ENCODE measurements around the gene BOLA2. TPM values are rescaled to one million over a fixed set of nuclear protein-coding genes. Genes with fewer than 3 reads are reported as not detected.

BOLA2 gene
- 1 to 10 TPM; 6.1 to 9.9 TPM for total RNA-seq

DNA sequence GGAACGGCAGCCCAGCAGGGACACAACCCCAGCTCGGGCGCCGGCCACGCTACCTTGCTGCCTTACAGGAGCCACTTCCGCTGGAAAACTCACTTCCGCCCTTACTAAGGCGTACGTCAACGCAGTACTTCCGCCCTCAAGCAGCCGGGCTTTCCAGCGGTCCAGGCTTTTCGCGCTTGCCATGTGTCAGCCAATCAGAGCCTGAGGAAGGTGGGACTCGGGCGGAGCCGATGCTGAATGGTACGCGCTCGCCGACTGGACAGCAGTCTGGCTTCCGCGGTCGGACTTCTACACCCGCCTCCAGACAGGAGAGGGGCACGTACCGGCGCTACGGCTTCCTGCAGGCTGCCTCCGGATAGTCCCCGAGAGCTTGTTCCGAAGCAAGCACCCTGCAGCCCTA is at the start of gene BOLA2, which contains the start of gene SLX1B:
BOLA2 (minus strand) TSS at position 83 of the 400 bp plus-strand sequence. CDS start 98 bp downstream, outside the sequence.
SLX1B (plus strand) TSS at position 265 of the 400 bp plus-strand sequence.

GRCh38 chr16:29459706-29460646 is 5.8 kb upstream of the BOLA2 start, which contains the start of gene SULT1A4:
Gene SULT1A4, plus strand, starts transcription at chr16:29459913. Its CDS starts 1,473 bp downstream, at chr16:29461386.

Other genes with a start within 250 kb of the BOLA2 start
- 1 to 10 TPM; 2.4 to 3.2 TPM for gene NPIPB11, start 47.6 kb downstream of the BOLA2 start, total RNA-seq
- 10 to 100 TPM; 38.9 to 43.3 TPM for gene SLX1B, start 182 bp upstream of the BOLA2 start, total RNA-seq
- gene SULT1A4, start 5.6 kb upstream of the BOLA2 start, total RNA-seq: 1 to 10 TPM; 2.1 to 3.6 TPM
- 10 to 100 TPM; 39.2 to 56.4 TPM for gene NPIPB12, start 52.1 kb upstream of the BOLA2 start, total RNA-seq
- 100 to 1,000 TPM; 336 to 352 TPM for gene SPN, start 208.9 kb upstream of the BOLA2 start, total RNA-seq
- gene QPRT, start 224.8 kb upstream of the BOLA2 start, total RNA-seq: 1 to 10 TPM; 3.8 to 3.9 TPM

Measured in activated naive CD4-positive, alpha-beta T cell treated with anti-CD3 and anti-CD28 coated beads, Interleukin-2, amount 10 ng/mL, durations not matched to agents 5 hours and 36 hours (primary cell).